ENCODE results near the gene HM13. TPM values are rescaled to one million over a fixed set of nuclear protein-coding genes. Genes with fewer than 3 reads are reported as not detected.
A peak's percentile ranks its signal among the peaks of the same experiment; 100 is the strongest.

The HM13 gene
- total and polyA plus RNA-seq, 2 of the 13 experiments (the other 11 are each of a cell fraction or from before 2014, with no cell fraction given), result 118 to 243 TPM

GRCh38 chr20:31605031-31605901 is 91.0 kb downstream of the HM13 start, which contains the start of gene ID1 (continued):
- TF ChIP-seq KDM5A (IDR thresholded peaks at IDR 0.05; ENCODE audit: borderline replicate concordance, low read length) (no peak; the same call in 1 of the 2 replicates), MTF2 (CRISPR knock-in tag; IDR thresholded peaks at IDR 0.05; ENCODE audit: borderline replicate concordance) (peak; percentile 9; the same call in 1 of the 2 replicates), ZNF644 (CRISPR knock-in tag; IDR thresholded peaks at IDR 0.05; ENCODE audit: low read depth) (peak; percentile 36; the same call in 1 of the 2 replicates), ZNF326 (CRISPR knock-in tag; IDR thresholded peaks at IDR 0.05; ENCODE audit: borderline replicate concordance) (peak; percentile 5; the same call in 1 of the 2 replicates), HNRNPUL1 (IDR thresholded peaks at IDR 0.05; ENCODE audit: low read depth, low read length) (no peak), ZFP1 (CRISPR knock-in tag; IDR thresholded peaks at IDR 0.05) (peak; percentile 69; the same call in 1 of the 2 replicates), HNF4A (CRISPR knock-in tag; IDR thresholded peaks at IDR 0.05) (peak; percentile 47), E2F5 (CRISPR knock-in tag; conservative IDR thresholded peaks at IDR 0.05) (peak; percentile 23), ARID3A (IDR thresholded peaks at IDR 0.05; ENCODE audit: low read depth, low read length) (no peak; the same call in 1 of the 2 replicates), ATF5 (CRISPR knock-in tag; IDR thresholded peaks at IDR 0.05; ENCODE audit: low read depth) (peak; percentile 95; the same call in 1 of the 2 replicates), SMAD3 (CRISPR knock-in tag; IDR thresholded peaks at IDR 0.05) (peak; percentile 95; the same call in 1 of the 2 replicates), ZNF225 (CRISPR knock-in tag; IDR thresholded peaks at IDR 0.05) (peak; percentile 95), XBP1 (CRISPR knock-in tag; IDR thresholded peaks at IDR 0.05) (peak; percentile 61), THAP8 (CRISPR knock-in tag; IDR thresholded peaks at IDR 0.05; ENCODE audit: borderline replicate concordance) (peak; percentile 89; the same call in 1 of the 2 replicates), REPIN1 (CRISPR knock-in tag; IDR thresholded peaks at IDR 0.05; ENCODE audit: borderline replicate concordance, low read depth) (peak; percentile 94), ZNF615 (CRISPR knock-in tag; IDR thresholded peaks at IDR 0.05; ENCODE audit: borderline replicate concordance) (peak; percentile 94), SP140L (CRISPR knock-in tag; IDR thresholded peaks at IDR 0.05; ENCODE audit: borderline replicate concordance) (no peak), TARDBP (CRISPR knock-in tag; IDR thresholded peaks at IDR 0.05) (peak; percentile 80), ZBTB1 (CRISPR knock-in tag; IDR thresholded peaks at IDR 0.05; ENCODE audit: borderline replicate concordance) (no peak), ZNF552 (CRISPR knock-in tag; IDR thresholded peaks at IDR 0.05; ENCODE audit: borderline replicate concordance) (peak; percentile 93), RCOR2 (CRISPR knock-in tag; IDR thresholded peaks at IDR 0.05) (peak; percentile 32; the same call in 1 of the 2 replicates), EZH2 (conservative IDR thresholded peaks at IDR 0.05; ENCODE audit: low read depth, low read length) (no peak)

Measured in HepG2 (cell line).